ENCODE measurements around the gene LGALS7B. TPM values are rescaled to one million over a fixed set of nuclear protein-coding genes. Genes with fewer than 3 reads are reported as not detected.
"Not testable (repeated sequence)": the region's sequence is repeated elsewhere in the genome, so short reads cannot be mapped to it uniquely, and the experiment has no call there.

LGALS7B gene
- polyA plus RNA-seq, 5 donors = 0.71 to 1.2 (median 1.1) TPM; not detected in 1

DNA sequence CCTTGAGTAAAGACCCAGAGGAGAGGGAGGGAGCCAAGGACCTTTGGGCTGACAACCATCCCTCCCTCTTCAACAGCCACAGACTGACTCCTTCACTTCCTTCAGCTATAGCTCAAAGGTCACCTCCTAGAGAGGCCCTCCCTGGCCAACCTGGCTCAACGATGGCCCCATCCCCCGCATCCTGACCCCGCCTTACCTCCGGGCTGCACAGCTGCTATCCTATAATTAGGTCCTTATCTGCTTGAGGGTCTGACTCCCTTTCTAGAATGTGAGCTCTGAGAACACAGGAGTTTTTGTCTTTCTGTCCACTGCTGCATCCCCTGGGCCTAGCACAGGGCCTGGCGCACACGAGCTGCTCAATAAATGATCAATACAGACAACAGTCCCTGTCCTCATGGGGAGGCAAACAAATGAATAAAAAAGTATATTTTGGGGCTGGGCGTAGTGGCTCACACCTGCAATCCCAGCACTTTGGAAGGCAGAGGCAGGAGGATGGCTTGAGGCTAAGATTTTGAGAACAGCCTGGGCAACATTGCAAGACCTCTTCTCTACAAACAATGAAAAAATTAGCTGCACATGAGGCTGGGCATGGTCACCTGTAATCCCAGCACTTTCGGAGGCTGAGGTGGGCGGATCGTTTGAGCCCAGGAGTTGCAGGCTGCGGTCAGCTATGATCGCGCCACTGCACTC, 30.4 kb downstream of the LGALS7B start:
- no peak for DNase-seq

DNA sequence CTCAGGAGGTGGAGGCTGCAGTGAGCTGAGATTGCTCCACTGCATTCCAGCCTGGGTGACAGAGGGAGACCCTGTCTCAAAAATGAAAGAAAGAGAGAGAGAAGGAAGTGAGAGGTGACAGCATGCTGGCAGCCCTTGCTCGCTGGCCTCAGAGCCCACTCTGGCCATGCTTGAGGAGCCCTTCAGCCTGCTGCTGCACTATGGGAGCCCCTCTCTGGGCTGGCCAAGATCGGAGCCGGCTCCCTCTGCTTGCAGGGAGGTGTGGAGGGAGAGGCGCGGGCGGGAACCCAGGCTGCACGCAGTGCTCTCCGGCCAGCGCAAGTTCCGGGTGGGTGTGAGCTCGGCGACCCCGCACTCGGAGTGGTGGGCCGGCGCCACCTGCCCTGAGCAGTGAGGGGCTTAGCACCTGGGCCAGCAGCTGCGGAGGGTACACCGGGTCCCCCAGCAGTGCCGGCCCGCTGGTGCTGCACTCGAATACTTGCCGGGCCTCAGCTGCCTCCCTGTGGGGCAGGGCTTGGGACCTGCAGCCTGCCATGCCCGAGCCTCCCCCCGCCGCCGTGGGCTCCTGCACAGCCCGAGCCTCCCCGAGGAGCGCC, 32.3 kb downstream of the LGALS7B start:
- not testable (repeated sequence) for DNase-seq

GRCh38 chr19:38825936-38826335, 36.9 kb downstream of the LGALS7B start:
- not testable (repeated sequence) for DNase-seq

- no peak for DNase-seq
These were observed 38.0 kb downstream of the LGALS7B start for GRCh38 chr19:38826856-38827551.

GRCh38 chr19:38829203-38829602, 40.2 kb downstream of the LGALS7B start:
- DNase-seq = not testable (repeated sequence)

- DNase-seq = no peak
These were observed 41.2 kb downstream of the LGALS7B start for GRCh38 chr19:38830039-38830733.

GRCh38 chr19:38831142-38831605, 42.2 kb downstream of the LGALS7B start:
- DNase-seq = peak; percentile 62 to 65

DNA sequence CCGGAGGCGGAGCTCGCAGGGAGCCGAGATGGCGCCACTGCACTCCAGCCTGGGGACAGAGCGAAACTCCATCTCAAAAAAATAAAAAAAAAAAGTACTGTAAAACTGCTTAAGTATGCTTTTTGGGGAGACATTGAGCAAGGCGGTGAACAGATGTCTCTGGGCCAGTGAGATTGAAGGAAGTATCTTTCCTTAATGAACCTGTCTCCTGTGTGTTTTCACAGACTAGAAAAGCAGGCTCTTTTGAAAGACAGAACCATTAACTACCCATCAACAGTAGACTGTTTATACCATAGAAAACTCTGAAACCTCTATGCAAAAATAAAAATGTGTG, 44.1 kb downstream of the LGALS7B start:
- peak in 1 of 2 donors; percentile 24 for DNase-seq

GRCh38 chr19:38834104-38834490, 45.1 kb downstream of the LGALS7B start:
- DNase-seq = no peak

- no peak for DNase-seq
These were observed 45.6 kb downstream of the LGALS7B start for GRCh38 chr19:38834590-38834989.

GRCh38 chr19:38836159-38836982, 47.4 kb downstream of the LGALS7B start:
- peak; percentile 83 to 85 for DNase-seq

- no peak for DNase-seq
These were observed 48.1 kb downstream of the LGALS7B start for GRCh38 chr19:38836983-38837626.

GRCh38 chr19:38837656-38838121, 48.7 kb downstream of the LGALS7B start:
- no peak for DNase-seq

DNA sequence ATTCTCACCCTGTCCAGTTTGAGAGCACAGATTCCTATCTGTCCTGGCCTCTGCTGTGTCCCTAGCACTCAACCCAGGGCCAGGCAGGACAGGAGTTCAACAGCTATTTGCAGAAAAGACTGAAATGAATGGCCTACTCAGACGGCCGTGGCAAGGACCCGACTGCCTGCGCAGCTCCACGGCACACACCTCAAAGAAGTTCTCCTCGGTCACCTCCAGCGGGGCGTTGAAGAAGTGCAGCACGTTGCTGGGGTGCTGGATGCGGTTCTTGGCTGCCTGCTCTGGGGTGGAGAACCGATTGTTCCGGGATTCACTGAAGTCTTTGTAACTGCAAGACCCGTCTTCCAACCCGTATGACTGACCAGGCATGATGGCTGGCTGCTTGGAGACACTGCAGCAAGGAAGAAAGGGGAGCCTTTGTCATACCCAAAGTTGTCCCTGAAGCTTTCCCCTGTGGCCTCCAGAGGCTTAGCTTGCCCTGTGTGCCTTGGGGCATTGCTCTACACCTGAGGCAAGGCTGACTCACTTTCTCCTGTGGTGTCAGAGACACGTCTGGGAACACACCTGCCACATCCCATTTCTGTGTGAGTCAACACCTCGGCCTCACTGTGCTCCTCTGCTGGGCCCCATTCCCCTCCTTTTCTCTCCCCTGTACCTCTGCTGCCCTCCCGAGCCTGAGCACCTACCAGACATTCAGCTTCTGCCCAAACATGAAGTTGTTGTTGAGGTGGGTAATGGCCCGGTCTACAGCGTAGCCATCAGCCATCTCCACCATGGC, 49.4 kb downstream of the LGALS7B start:
- no peak for DNase-seq

DNA sequence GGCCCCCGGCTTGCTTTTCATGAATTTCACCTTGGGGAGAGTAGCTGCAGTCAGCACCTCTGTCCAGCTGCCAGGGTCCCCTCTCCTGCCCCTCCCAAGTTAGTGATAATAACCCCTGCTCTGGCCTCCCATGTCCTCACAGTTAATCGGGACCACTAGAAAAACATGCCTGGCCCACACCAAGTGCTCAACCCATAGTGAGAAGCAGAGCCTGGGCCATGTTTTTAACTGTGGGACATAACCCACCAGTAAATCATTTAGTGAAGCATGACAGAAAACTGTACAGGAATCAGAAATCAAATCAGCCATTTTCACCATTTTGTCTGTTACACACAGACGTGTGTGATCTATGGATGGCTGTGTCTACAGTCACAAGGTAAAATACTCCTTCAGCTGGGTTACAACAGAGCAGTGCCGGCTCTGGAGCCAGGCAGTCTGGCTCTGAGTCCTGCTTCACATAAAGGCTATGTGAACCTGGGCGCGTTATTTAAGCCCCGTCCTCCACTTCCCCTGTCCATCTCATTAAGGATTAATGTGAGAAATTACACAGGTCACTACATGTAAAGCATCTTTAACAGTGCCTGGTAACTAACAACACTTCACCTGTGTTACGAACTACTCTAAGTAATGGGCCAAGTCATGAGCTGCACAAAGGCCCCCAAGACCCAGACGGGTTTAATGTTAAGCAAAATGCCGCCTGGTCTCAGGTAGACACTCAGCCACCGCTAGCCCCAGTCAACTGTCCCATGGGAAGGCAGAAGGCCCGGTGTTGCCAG, 50.2 kb downstream of the LGALS7B start:
- no peak for DNase-seq

- no peak for DNase-seq
These were observed 51.0 kb downstream of the LGALS7B start for GRCh38 chr19:38839816-38840582.

DNA sequence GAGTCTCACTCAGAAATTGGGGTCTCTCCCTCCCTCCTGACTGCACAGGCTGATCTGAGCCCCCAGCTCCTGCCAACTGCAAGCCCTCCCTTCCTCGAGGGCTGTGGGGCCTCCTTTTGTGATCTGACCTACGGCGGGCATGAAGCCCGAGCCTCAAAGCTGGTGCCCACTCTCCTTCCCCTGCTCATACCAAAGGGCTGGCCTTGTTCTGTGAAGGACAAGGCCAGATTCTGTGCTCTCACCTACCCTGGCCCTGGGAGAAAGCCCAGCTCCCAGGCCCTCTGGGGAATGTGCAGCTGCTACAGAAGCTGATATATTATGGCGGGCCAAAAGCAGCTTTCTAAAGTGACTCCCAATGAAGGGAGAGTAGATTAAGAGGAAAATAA, 51.6 kb downstream of the LGALS7B start:
- no peak for DNase-seq
